RWPE1 (cell line): ENCODE data around the gene MAP4K3.

ENCODE experiments used
- CTCF ChIA-PET: fragments of 350-600 bp; sonication (Branson Sonifier 250); formaldehyde crosslinking; extraction: SDS; loops from one replicate; lab custom pipeline; 2021; lab: Yijun Ruan, JAX
- POLR2A ChIA-PET: fragments of 400-600 bp; formaldehyde crosslinking; extraction: SDS; loops from one replicate; lab custom pipeline; 2020; ENCODE audit warnings: antibody characterized with exemption; ENCODE audit not compliant: low non-redundant PET; lab: Yijun Ruan, JAX
- DNase-seq: peaks from one replicate; pipeline ENCODE4 v3.0.0; 2012; ENCODE audit warnings: low spot score
- H3K27ac ChIP-seq: fragments of 450-650 bp; 2 replicates; pipeline ENCODE4 v1.5.1; 2017
- TF ChIP-seq, protein P1 (sequence below): fragments of 450-650 bp; conservative IDR thresholded peaks from 2 replicates; pipeline ENCODE4 v1.5.1; 2017; ENCODE audit warnings: low read depth, mild to moderate bottlenecking

MAP4K3 gene

DNA sequence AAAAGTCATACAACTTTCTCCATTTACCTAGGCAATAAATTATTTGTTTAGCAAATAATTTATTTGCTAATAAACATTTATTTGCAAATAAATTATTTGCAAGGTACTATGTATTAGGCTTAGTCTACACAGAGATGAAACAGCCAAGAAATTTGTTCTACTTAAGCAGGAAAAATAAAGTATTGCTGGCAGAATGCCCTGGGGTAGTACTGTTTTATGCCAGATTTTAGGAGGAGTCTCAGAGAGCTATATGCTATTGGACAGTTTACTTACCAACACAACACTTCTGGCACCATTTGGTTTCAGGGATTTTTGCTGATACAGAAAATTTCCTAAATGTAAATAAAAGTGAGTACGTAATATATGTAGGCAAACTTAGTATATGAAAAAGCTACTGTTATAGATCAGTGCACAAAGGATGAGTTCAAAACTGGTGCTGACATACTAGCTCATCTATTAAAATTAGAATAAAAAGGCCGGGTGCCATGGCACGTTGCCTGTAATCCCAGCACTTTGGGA, 170.1 kb downstream of the MAP4K3 start:
- ChIA-PET POLR2A (no interaction called here), CTCF (no interaction called here)
- no peak for DNase-seq
- TF ChIP-seq, protein P1, sequence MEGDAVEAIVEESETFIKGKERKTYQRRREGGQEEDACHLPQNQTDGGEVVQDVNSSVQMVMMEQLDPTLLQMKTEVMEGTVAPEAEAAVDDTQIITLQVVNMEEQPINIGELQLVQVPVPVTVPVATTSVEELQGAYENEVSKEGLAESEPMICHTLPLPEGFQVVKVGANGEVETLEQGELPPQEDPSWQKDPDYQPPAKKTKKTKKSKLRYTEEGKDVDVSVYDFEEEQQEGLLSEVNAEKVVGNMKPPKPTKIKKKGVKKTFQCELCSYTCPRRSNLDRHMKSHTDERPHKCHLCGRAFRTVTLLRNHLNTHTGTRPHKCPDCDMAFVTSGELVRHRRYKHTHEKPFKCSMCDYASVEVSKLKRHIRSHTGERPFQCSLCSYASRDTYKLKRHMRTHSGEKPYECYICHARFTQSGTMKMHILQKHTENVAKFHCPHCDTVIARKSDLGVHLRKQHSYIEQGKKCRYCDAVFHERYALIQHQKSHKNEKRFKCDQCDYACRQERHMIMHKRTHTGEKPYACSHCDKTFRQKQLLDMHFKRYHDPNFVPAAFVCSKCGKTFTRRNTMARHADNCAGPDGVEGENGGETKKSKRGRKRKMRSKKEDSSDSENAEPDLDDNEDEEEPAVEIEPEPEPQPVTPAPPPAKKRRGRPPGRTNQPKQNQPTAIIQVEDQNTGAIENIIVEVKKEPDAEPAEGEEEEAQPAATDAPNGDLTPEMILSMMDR = no peak
- H3K27ac ChIP-seq = no peak overlapping the region

GRCh38 chr2:39266139-39266805, 170.8 kb downstream of the MAP4K3 start:
- TF ChIP-seq, protein P1 = no peak
- H3K27ac ChIP-seq = no peak overlapping the region
- ChIA-PET POLR2A (no interaction called here), CTCF (interaction anchor here (0.6 kb wide), 1 partner anchor 237 kb away, joined by 3 read pairs; no protein-coding TSS in a partner anchor)
- no peak for DNase-seq

GRCh38 chr2:39265315-39265714, 171.8 kb downstream of the MAP4K3 start:
- TF ChIP-seq, protein P1 = no peak
- no peak for DNase-seq
- CTCF ChIA-PET = no interaction called here
- POLR2A ChIA-PET = no interaction called here
- no peak overlapping the region for H3K27ac ChIP-seq

DNA sequence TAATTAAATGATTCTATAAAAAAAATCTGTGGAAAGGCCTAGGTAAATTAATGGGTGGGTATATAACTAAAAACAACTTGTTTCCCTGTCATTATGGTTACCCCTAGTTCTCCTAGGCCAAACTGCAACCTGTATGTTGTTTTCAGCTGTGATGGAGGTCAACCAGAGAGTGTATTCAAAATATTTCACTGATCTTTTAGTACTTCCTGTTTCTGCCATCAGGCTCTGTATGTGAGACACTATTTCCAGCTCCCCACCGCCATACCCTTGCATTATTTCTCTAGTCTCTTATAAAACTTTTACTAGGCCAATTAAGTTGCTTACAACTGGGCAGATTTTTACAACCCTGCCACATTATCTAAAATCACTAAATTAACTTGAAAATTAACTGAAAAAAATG, 172.4 kb downstream of the MAP4K3 start:
- ChIA-PET CTCF (no interaction called here), POLR2A (no interaction called here)
- DNase-seq = no peak
- TF ChIP-seq, protein P1 = no peak
- H3K27ac ChIP-seq = no peak overlapping the region

- no peak for DNase-seq
- CTCF ChIA-PET = no interaction called here
- H3K27ac ChIP-seq = no peak overlapping the region
- POLR2A ChIA-PET = no interaction called here
- TF ChIP-seq, protein P1 = no peak
These were observed 177.0 kb downstream of the MAP4K3 start for GRCh38 chr2:39260087-39260486.

GRCh38 chr2:39256040-39256439, 181.0 kb downstream of the MAP4K3 start:
- TF ChIP-seq, protein P1 = no peak
- no peak for DNase-seq
- CTCF ChIA-PET = no interaction called here
- POLR2A ChIA-PET = no interaction called here
- H3K27ac ChIP-seq = no peak overlapping the region
